Neuron (in vitro differentiated cells): ENCODE data around the gene OXSR1.
"Not testable (repeated sequence)": the region's sequence is repeated elsewhere in the genome, so short reads cannot be mapped to it uniquely, and the experiment has no call there.

ENCODE experiments used
- H2AFZ ChIP-seq: one replicate; pipeline ENCODE4 v1.6.1; 2013; ENCODE audit warnings: low read depth, mild to moderate bottlenecking, inconsistent platforms, low read length, moderate library complexity
- H3K27me3 ChIP-seq: one replicate; pipeline ENCODE4 v1.6.1; 2013; ENCODE audit warnings: low read length; ENCODE audit not compliant: insufficient read depth
- H3K36me3 ChIP-seq: one replicate; pipeline ENCODE4 v1.6.1; 2013; ENCODE audit warnings: low read length; ENCODE audit not compliant: insufficient read depth
- H3K4me1 ChIP-seq: one replicate; pipeline ENCODE4 v1.6.1; 2013; ENCODE audit warnings: low read length; ENCODE audit not compliant: insufficient read depth
- H3K4me3 ChIP-seq: 2 replicates; pipeline ENCODE4 v1.5.1; 2013; ENCODE audit warnings: mild to moderate bottlenecking, low read length, moderate library complexity
- H3K9me3 ChIP-seq: one replicate; pipeline ENCODE4 v1.6.1; 2013; ENCODE audit warnings: low read length

The OXSR1 gene

GRCh38 chr3:38157117-38157516, 8.2 kb upstream of the OXSR1 start:
- H3K36me3 ChIP-seq = no peaks in the 10 kb centered on the region
- H3K9me3 ChIP-seq = no peaks in the 10 kb centered on the region
- no peak overlapping the region for H3K4me3 ChIP-seq
- no peaks in the 10 kb centered on the region for H3K27me3 ChIP-seq
- H3K4me1 ChIP-seq = no peaks in the 10 kb centered on the region
- no peak overlapping the region for H2AFZ ChIP-seq

DNA sequence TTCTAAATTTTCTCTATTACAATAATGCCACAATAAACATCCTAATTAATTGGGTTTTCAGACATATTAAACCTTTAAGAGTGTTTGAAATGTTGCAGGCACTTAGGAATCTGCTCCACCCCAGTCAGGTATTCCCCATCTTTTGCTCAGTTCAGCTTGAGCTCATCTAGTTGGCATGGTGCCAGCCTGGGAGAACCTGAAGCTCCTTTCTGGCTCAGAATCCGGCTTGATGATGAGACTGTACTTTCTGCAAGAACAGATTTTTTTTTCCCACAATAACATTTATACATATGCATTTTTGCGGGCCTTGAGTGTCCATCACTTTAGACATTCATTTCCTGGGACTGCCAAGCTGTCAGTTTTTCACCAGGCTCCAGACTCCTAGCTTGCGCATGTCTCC, 7.7 kb upstream of the OXSR1 start:
- Histone ChIP-seq H3K9me3 (no peaks in the 10 kb centered on the region), H3K36me3 (no peaks in the 10 kb centered on the region), H2AFZ (no peak overlapping the region), H3K4me3 (no peak overlapping the region), H3K27me3 (no peaks in the 10 kb centered on the region), H3K4me1 (no peaks in the 10 kb centered on the region)

GRCh38 chr3:38158472-38158871, 6.9 kb upstream of the OXSR1 start:
- H3K4me1 ChIP-seq = no peaks in the 10 kb centered on the region
- no peak overlapping the region for H3K4me3 ChIP-seq
- no peaks in the 10 kb centered on the region for H3K9me3 ChIP-seq
- no peaks in the 10 kb centered on the region for H3K36me3 ChIP-seq
- H2AFZ ChIP-seq = no peak overlapping the region
- H3K27me3 ChIP-seq = no peaks in the 10 kb centered on the region

DNA sequence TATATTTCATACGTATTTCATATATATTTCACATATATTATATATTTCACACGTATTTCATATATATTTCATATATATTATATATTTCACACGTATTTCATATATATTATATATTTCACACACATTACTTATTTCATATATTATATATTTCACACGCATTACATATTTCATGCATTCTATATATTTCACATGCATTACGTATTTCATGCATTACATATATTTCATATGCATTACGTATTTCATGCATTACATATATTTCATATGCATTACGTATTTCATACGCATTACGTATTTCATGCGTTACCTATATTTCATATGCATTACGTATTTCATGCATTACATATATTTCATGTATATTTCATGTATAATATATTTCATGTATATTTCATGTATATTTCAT, 4.6 kb upstream of the OXSR1 start:
- not testable (repeated sequence) for H3K4me1 ChIP-seq, H3K27me3 ChIP-seq, H2AFZ ChIP-seq, H3K9me3 ChIP-seq, H3K36me3 ChIP-seq, H3K4me3 ChIP-seq

DNA sequence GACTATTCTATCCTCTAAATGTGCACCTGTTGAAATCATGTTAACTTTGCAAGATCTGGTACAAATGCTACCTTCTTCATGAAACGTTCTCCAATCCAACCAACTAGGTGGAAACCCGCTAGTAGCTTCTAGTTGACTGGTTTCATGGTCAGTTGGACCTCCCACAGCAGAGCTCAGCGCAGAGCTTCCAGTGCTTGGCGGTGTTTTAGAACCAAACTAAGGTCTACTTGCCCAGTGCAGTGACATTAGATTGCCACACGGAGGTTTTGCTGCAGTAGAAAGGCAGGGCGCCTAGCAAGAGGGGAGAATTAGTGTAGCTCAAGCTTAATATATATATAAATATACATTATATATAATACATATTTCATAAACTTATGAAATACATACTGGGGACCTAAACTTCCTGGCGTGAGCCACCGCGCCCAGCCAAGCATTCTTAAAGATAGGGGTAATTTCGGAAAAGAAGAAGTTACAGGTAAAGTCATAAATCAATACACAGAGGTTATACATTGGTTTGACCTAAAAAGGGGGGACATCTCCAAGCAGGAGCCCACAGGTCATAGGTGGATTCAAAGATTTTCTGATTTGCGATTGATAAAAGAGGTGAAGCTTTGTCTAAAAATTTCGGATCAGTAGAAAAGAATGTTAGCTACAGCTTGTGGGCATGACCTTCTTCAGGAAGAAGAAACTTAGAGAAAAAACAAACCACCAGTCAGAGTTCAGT, 2.1 kb upstream of the OXSR1 start:
- Histone ChIP-seq H3K9me3 (no peaks in the 10 kb centered on the region), H2AFZ (no peak overlapping the region), H3K4me1 (no peaks in the 10 kb centered on the region), H3K36me3 (no peaks in the 10 kb centered on the region), H3K27me3 (no peaks in the 10 kb centered on the region), H3K4me3 (no peak overlapping the region)

DNA sequence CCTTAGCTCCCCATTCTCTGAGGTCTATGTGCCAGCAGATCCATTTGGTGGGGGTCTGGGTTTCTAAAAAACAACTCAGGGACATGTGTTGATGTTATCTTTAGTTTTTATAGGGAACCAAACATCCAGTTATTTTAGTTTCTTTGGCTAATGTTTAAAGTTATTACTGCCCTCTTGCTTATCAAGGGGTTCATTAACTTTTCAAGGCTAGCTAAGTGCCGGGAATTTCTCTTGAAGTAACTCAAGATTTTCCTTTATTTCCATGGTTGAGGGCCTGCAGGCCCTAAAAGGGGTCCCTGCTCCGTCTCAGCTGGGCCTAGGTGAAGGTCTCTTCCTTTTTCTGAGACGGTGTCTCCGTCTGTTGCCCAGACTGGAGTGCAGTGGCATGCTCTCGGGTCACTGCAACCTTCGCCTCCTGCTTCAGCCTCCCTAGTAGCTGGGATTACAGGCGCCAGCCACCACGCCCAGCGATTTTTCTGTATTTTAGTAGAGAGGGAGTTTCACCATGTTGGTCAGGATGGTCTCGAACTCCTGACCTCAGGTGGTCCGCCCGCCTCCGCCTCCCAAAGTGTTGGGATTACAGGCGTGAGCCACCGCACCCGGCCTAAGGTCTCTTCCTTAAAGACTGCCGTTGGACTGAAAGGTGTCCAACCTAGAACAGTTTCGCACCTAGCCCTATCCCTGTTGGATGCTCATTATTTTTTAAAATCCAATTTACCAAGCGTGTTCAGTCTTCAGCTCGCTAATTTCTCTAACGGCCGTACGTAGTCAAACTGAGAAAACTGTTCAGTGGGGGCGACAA, 1.3 kb upstream of the OXSR1 start:
- Histone ChIP-seq H3K36me3 (no peaks in the 10 kb centered on the region), H3K27me3 (no peaks in the 10 kb centered on the region), H3K9me3 (no peaks in the 10 kb centered on the region), H3K4me3 (peak overlapping the region; percentile 54), H2AFZ (peak overlapping the region; percentile 82), H3K4me1 (no peaks in the 10 kb centered on the region)

GRCh38 chr3:38164643-38164951, 740 bp upstream of the OXSR1 start:
- H3K36me3 ChIP-seq = no peaks in the 10 kb centered on the region
- no peaks in the 10 kb centered on the region for H3K4me1 ChIP-seq
- H2AFZ ChIP-seq = peak overlapping the region; percentile 82

DNA sequence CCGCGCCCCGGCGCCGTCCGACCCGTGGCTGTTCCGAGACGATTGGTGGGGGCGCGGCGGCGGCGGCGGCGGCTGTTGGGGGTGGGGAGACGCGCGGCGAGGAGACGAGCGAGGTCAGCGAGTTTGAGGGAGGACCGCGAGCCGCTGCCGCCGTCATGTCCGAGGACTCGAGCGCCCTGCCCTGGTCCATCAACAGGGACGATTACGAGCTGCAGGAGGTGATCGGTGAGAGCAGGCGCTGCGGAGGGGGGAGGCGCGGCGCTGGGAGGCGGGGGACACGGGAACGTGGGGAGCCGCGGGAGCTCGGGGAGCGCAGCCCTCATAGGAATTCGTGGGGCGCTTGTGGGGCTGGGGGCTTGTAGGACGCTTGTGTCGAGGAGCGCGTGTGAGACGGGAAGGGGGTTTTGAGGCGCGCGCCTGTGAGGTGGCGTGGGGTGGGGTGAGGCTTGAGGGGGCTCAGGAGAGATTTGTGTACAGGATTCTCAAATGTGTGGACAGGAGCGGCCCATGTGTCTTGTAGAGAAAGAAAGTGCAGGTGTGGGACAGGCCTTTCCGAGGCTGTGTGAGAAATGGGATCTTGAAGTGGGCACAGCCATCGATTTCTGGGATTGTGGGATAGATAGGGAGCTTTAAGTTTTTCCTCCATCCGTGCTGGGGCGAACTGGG, 518 bp downstream of the OXSR1 start:
- no peaks in the 10 kb centered on the region for H3K4me1 ChIP-seq
- H3K36me3 ChIP-seq = no peaks in the 10 kb centered on the region
- peak overlapping the region; percentile 54 for H3K4me3 ChIP-seq
- H3K9me3 ChIP-seq = no peaks in the 10 kb centered on the region
- H3K27me3 ChIP-seq = no peaks in the 10 kb centered on the region
- H2AFZ ChIP-seq = peak overlapping the region; percentile 82

More at GRCh38 chr3:38164643-38164951, 740 bp upstream of the OXSR1 start:
- Histone ChIP-seq H3K27me3 (no peaks in the 10 kb centered on the region), H3K4me3 (peak overlapping the region; percentile 54), H3K9me3 (no peaks in the 10 kb centered on the region)

GRCh38 chr3:38167591-38167990, 2.3 kb downstream of the OXSR1 start:
- Histone ChIP-seq H3K4me3 (no peak overlapping the region), H3K4me1 (no peaks in the 10 kb centered on the region), H3K9me3 (no peaks in the 10 kb centered on the region), H3K27me3 (no peaks in the 10 kb centered on the region), H2AFZ (no peak overlapping the region), H3K36me3 (no peaks in the 10 kb centered on the region)

DNA sequence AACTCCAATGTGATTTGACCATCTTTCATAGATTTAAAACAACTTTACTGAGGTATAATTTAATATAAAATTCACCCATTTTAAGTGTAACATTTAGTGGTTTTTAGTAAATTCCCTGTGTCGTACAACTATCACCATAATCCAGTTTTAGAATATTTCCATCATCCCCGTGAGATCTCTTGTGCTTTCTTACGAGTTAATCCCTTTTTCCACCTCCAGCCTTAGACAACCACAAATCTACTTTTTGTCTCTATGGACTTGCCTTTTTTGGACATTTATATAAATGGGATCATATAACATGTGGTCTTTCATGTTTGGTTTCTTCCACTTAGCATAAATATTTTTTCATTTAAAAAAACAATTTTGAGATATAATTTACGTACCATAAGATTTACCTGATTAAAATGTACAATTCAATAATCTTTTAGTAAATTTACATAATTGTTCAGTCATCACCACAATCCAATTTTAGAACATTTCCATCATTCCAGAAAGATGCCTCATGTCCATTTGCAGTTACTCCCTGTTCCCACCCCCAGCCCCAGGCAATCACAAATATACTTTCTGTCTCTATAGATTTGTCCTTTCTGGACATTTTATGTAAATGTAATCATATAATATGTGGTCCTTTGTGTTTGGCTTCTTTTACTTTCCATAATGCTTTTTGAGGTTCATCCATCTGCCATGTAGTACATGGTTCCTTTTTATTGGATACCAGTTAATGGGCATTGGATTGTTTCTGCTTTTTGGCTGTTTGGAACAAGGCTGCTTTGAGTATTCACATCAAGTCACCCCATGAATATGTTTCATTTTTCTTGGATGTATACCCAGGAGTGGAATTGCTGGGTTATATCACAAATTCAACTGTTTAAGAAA, 3.1 kb downstream of the OXSR1 start:
- H3K9me3 ChIP-seq = no peaks in the 10 kb centered on the region
- H2AFZ ChIP-seq = no peak overlapping the region
- H3K36me3 ChIP-seq = no peaks in the 10 kb centered on the region
- no peaks in the 10 kb centered on the region for H3K27me3 ChIP-seq
- no peaks in the 10 kb centered on the region for H3K4me1 ChIP-seq
- H3K4me3 ChIP-seq = no peak overlapping the region

DNA sequence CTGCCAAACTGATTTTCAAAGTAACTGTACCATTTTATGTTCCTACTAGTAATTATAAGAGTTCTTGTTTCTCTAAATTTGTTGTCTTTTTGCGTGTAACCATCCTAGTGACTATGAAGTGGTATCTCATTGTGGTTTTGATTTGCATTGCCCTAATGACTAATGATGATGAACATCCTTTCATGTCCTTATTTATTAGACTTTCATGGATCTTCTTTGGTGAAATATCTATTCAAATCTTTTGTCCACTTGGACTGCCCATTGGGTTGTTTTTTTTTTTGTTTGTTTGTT, 3.6 kb downstream of the OXSR1 start:
- Histone ChIP-seq H3K4me3 (no peak overlapping the region), H3K4me1 (no peaks in the 10 kb centered on the region), H3K27me3 (no peaks in the 10 kb centered on the region), H3K9me3 (no peaks in the 10 kb centered on the region), H2AFZ (no peak overlapping the region), H3K36me3 (no peaks in the 10 kb centered on the region)

- H3K27me3 ChIP-seq = no peaks in the 10 kb centered on the region
- H3K9me3 ChIP-seq = no peaks in the 10 kb centered on the region
- no peak overlapping the region for H3K4me3 ChIP-seq
- no peaks in the 10 kb centered on the region for H3K4me1 ChIP-seq
- H2AFZ ChIP-seq = no peak overlapping the region
- no peaks in the 10 kb centered on the region for H3K36me3 ChIP-seq
Observed at GRCh38 chr3:38170722-38171121, 5.4 kb downstream of the OXSR1 start.

DNA sequence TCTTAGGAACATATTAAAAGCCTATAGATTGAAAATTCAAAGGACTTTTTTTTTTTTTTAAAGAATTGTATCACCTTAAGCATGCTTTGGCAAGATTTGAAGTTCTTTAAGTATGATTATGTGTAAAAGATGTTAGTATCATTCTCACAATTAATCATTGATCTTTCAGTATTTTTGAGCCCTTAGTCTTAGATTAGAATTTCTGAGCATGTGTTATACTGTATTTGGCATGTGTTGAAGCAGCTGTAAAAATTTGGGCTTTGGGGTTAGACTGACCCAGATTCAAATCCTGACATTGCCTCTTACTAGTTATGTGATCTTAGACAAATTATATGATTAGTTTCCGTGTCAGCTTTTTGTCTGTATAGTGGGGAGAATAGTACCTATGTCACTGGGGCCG, 6.3 kb downstream of the OXSR1 start:
- Histone ChIP-seq H3K36me3 (no peaks in the 10 kb centered on the region), H3K4me3 (no peak overlapping the region), H3K9me3 (no peaks in the 10 kb centered on the region), H2AFZ (no peak overlapping the region), H3K27me3 (no peaks in the 10 kb centered on the region), H3K4me1 (no peaks in the 10 kb centered on the region)
